Kidney tubule cell (primary cell): ENCODE data around the gene DNAH12.
"Not testable (repeated sequence)": the region's sequence is repeated elsewhere in the genome, so short reads cannot be mapped to it uniquely, and the experiment has no call there.

Source experiments
- DNase-seq: peaks from one replicate; pipeline ENCODE4 v3.0.0-alpha.2; 2018; ENCODE audit warnings: low spot score

Gene DNAH12

GRCh38 chr3:57518276-57518915 is 25.7 kb downstream of the DNAH12 start:
- peak; percentile 46 for DNase-seq

GRCh38 chr3:57512166-57512565 is 32.0 kb downstream of the DNAH12 start:
- peak; percentile 22 for DNase-seq

- DNase-seq, result no peak
Measured at GRCh38 chr3:57505901-57506300, 38.2 kb downstream of the DNAH12 start.

- DNase-seq, result no peak
Measured at GRCh38 chr3:57500506-57500905, 43.6 kb downstream of the DNAH12 start.

- no peak for DNase-seq
Measured at GRCh38 chr3:57497904-57498303, 46.2 kb downstream of the DNAH12 start.

- no peak for DNase-seq
Measured at GRCh38 chr3:57484563-57484962, 59.6 kb downstream of the DNAH12 start.

GRCh38 chr3:57477193-57477592 is 67.0 kb downstream of the DNAH12 start:
- not testable (repeated sequence) for DNase-seq

GRCh38 chr3:57464801-57465200 is 79.3 kb downstream of the DNAH12 start:
- DNase-seq, result no peak

- no peak for DNase-seq
Measured at GRCh38 chr3:57464011-57464410, 80.1 kb downstream of the DNAH12 start.

- DNase-seq, result no peak
Measured at GRCh38 chr3:57451150-57451846, 92.8 kb downstream of the DNAH12 start.

GRCh38 chr3:57449276-57449847 is 94.8 kb downstream of the DNAH12 start:
- not testable (repeated sequence) for DNase-seq

GRCh38 chr3:57448489-57448888 is 95.7 kb downstream of the DNAH12 start:
- DNase-seq, result not testable (repeated sequence)

GRCh38 chr3:57446318-57446841 is 97.8 kb downstream of the DNAH12 start:
- no peak for DNase-seq

GRCh38 chr3:57444469-57444868 is 99.7 kb downstream of the DNAH12 start:
- no peak for DNase-seq

GRCh38 chr3:57440144-57440543 is 104.0 kb downstream of the DNAH12 start:
- not testable (repeated sequence) for DNase-seq

- DNase-seq, result not testable (repeated sequence)
Measured at GRCh38 chr3:57438460-57438859, 105.7 kb downstream of the DNAH12 start.

GRCh38 chr3:57436195-57436761 is 107.9 kb downstream of the DNAH12 start:
- DNase-seq, result no peak

- DNase-seq, result peak; percentile 50
Measured at GRCh38 chr3:57434041-57434440, 110.1 kb downstream of the DNAH12 start.

GRCh38 chr3:57423335-57423734 is 120.8 kb downstream of the DNAH12 start:
- DNase-seq, result no peak

- no peak for DNase-seq
Measured at GRCh38 chr3:57421336-57421735, 122.8 kb downstream of the DNAH12 start.

GRCh38 chr3:57420001-57420400 is 124.1 kb downstream of the DNAH12 start:
- DNase-seq, result no peak

- DNase-seq, result no peak
Measured at GRCh38 chr3:57411715-57412114, 132.4 kb downstream of the DNAH12 start.

GRCh38 chr3:57409471-57409870 is 134.7 kb downstream of the DNAH12 start:
- DNase-seq, result no peak
